ENCODE measurements around the gene DNAAF8. TPM values are rescaled to one million over a fixed set of nuclear protein-coding genes. Genes with fewer than 3 reads are reported as not detected.

The DNAAF8 gene
- polyA plus RNA-seq, 3 donors, result 0.04 to 0.36 TPM; not detected in 1

- 92% methylated on average over 27 of the region's 33 CpGs for WGBS (ENCODE audit: insufficient coverage)
- DNase-seq, result no peak
- H3K79me2 ChIP-seq (ENCODE audit: insufficient read depth, low read length), result peaks cover 35% of the 10 kb centered on the region
- no peak overlapping the region for H3K9ac ChIP-seq (ENCODE audit: insufficient read depth, low read length, poor library complexity, severe bottlenecking)
- H2AFZ ChIP-seq (ENCODE audit: insufficient read depth, low read depth, low read length, poor library complexity, severe bottlenecking), result no peak overlapping the region
- H3K36me3 ChIP-seq (replicated peaks in 1 of 2; ENCODE audit: control insufficient read depth in 1 of 2, insufficient read depth in 2 of 2, low read length in 2 of 2), result peaks cover 56 to 70% of the 10 kb centered on the region in 2 donors
- Mint-ChIP-seq H3K4me1 (peaks cover 15% of the 10 kb centered on the region), H3K27me3 (ENCODE audit: low read depth in 3 of 3) (no peaks in the 10 kb centered on the region), H3K4me3 (no peak overlapping the region), H3K36me3 (peaks cover 36 to 67% of the 10 kb centered on the region in 2 donors), H3K9me3 (no peaks in the 10 kb centered on the region), H3K27ac (peak overlapping the region in 1 of 7 donors; percentile 18)
- peaks cover 21% of the 10 kb centered on the region for H4K20me1 ChIP-seq (ENCODE audit: insufficient read depth, low read length)
- no peak overlapping the region for H3K27ac ChIP-seq (ENCODE audit: low read depth in 1 of 2, low read length in 2 of 2)
- H3K27me3 ChIP-seq (ENCODE audit: control insufficient read depth in 2 of 2, insufficient read depth in 2 of 2, low read length in 2 of 2), result no peaks in the 10 kb centered on the region
- intact Hi-C loops (cut with micrococcal nuclease), result no loop called here
- H3K4me1 ChIP-seq (ENCODE audit: control insufficient read depth in 1 of 2, insufficient read depth in 2 of 2, low read length in 2 of 2), result peaks cover 17 to 26% of the 10 kb centered on the region in 2 donors
- H3K4me2 ChIP-seq (replicated peaks; ENCODE audit: extremely low read depth, low read length, poor library complexity, severe bottlenecking), result no peak overlapping the region
- no peak overlapping the region for H3K4me3 ChIP-seq (replicated peaks in 1 of 3; ENCODE audit: low read depth in 2 of 3, low read length in 3 of 3)
- TF ChIP-seq CTCF (IDR thresholded peaks at IDR 0.05), result no peak
- no peaks in the 10 kb centered on the region for H3K9me3 ChIP-seq (replicated peaks in 1 of 2; ENCODE audit: control insufficient read depth in 1 of 2, insufficient read depth in 1 of 2, low read length in 2 of 2)
Observed at GRCh38 chr16:4696905-4697847, 37.2 kb upstream of the DNAAF8 start.

GRCh38 chr16:4697848-4698291, 36.5 kb upstream of the DNAAF8 start:
- no peaks in the 10 kb centered on the region for H3K27me3 ChIP-seq (ENCODE audit: control insufficient read depth in 2 of 2, insufficient read depth in 2 of 2, low read length in 2 of 2)
- no peak for TF ChIP-seq CTCF (IDR thresholded peaks at IDR 0.05)
- no peak overlapping the region for H3K9ac ChIP-seq (ENCODE audit: insufficient read depth, low read length, poor library complexity, severe bottlenecking)
- no peaks in the 10 kb centered on the region for H3K9me3 ChIP-seq (replicated peaks in 1 of 2; ENCODE audit: control insufficient read depth in 1 of 2, insufficient read depth in 1 of 2, low read length in 2 of 2)
- H3K9me3 Mint-ChIP-seq, result no peaks in the 10 kb centered on the region
- H3K27ac ChIP-seq (ENCODE audit: low read depth in 1 of 2, low read length in 2 of 2), result no peak overlapping the region
- no peak overlapping the region for H2AFZ ChIP-seq (ENCODE audit: insufficient read depth, low read depth, low read length, poor library complexity, severe bottlenecking)
- H3K27ac Mint-ChIP-seq, result no peak overlapping the region
- H3K4me1 Mint-ChIP-seq, result peaks cover 8% of the 10 kb centered on the region
- H3K4me1 ChIP-seq (ENCODE audit: control insufficient read depth in 1 of 2, insufficient read depth in 2 of 2, low read length in 2 of 2), result peaks cover 10 to 19% of the 10 kb centered on the region in 2 donors
- peaks cover 21% of the 10 kb centered on the region for H4K20me1 ChIP-seq (ENCODE audit: insufficient read depth, low read length)
- peaks cover 39 to 71% of the 10 kb centered on the region in 2 donors for H3K36me3 Mint-ChIP-seq
- H3K4me3 ChIP-seq (replicated peaks in 1 of 3; ENCODE audit: low read depth in 2 of 3, low read length in 3 of 3), result no peak overlapping the region
- 95% methylated on average over 6 of the region's 9 CpGs for whole genome bisulfite sequencing (ENCODE audit: insufficient coverage)
- intact Hi-C loops (cut with micrococcal nuclease), result no loop called here
- H3K4me2 ChIP-seq (replicated peaks; ENCODE audit: extremely low read depth, low read length, poor library complexity, severe bottlenecking), result no peak overlapping the region
- no peak overlapping the region for H3K4me3 Mint-ChIP-seq
- H3K36me3 ChIP-seq (replicated peaks in 1 of 2; ENCODE audit: control insufficient read depth in 1 of 2, insufficient read depth in 2 of 2, low read length in 2 of 2), result peaks cover 60 to 76% of the 10 kb centered on the region in 2 donors
- DNase-seq, result peak in 1 of 3 donors; percentile 4
- H3K27me3 Mint-ChIP-seq (ENCODE audit: low read depth in 3 of 3), result no peaks in the 10 kb centered on the region
- peaks cover 28% of the 10 kb centered on the region for H3K79me2 ChIP-seq (ENCODE audit: insufficient read depth, low read length)
